ENCODE results near the gene ATP13A3. TPM values are rescaled to one million over a fixed set of nuclear protein-coding genes. Genes with fewer than 3 reads are reported as not detected.

ATP13A3 gene
- total and polyA plus RNA-seq, 2 donors (not counting 1 experiment from before 2014, with no cell fraction given), result 222 to 285 TPM

- peaks cover 11% of the 10 kb centered on the region for H3K36me3 ChIP-seq (ENCODE audit: control insufficient read depth, insufficient read depth, low read length)
- no peak overlapping the region for H2AFZ ChIP-seq (ENCODE audit: low read length)
- no peaks in the 10 kb centered on the region for H3K9me3 ChIP-seq (ENCODE audit: control insufficient read depth, insufficient read depth, low read depth, low read length)
- H3K4me3 ChIP-seq (replicated peaks in 1 of 4; ENCODE audit: control extremely low read depth in 1 of 4, insufficient read depth in 1 of 4, low read depth in 3 of 4, low read length in 4 of 4), result no peak overlapping the region
- no peaks in the 10 kb centered on the region for H4K20me1 ChIP-seq (ENCODE audit: control insufficient read depth, extremely low read depth, insufficient read depth, low read length)
- no peak overlapping the region for H3K4me2 ChIP-seq (ENCODE audit: extremely low read depth, insufficient read depth, low read length)
- DNase-seq (ENCODE audit: low read depth in 2 of 2), result no peak
- H3K4me1 ChIP-seq (ENCODE audit: control insufficient read depth, extremely low read depth, insufficient read depth, low read length), result peaks cover 3% of the 10 kb centered on the region
- TF ChIP-seq CTCF (conservative IDR thresholded peaks at IDR 0.05 in 1 of 2, IDR thresholded peaks at IDR 0.05 in 1 of 2; ENCODE audit: low read depth in 1 of 2, low read length in 2 of 2), result no peak
- TF ChIP-seq EZH2 (IDR thresholded peaks at IDR 0.05; ENCODE audit: low read length, missing control alignments), result no peak
- H3K79me2 ChIP-seq (ENCODE audit: control insufficient read depth, insufficient read depth, low read length), result no peaks in the 10 kb centered on the region
- no peak overlapping the region for H3K27ac ChIP-seq (ENCODE audit: insufficient read depth, low read length)
- H3K9ac ChIP-seq (ENCODE audit: insufficient read depth, low read length), result no peak overlapping the region
- no peaks in the 10 kb centered on the region for H3K27me3 ChIP-seq (ENCODE audit: control insufficient read depth, insufficient read depth, low read length)
Observed at GRCh38 chr3:194424373-194424772, 62.4 kb downstream of the ATP13A3 start.

GRCh38 chr3:194423317-194423716, 63.5 kb downstream of the ATP13A3 start:
- Histone ChIP-seq H3K9me3 (ENCODE audit: control insufficient read depth, insufficient read depth, low read depth, low read length) (no peaks in the 10 kb centered on the region), H3K9ac (ENCODE audit: insufficient read depth, low read length) (no peak overlapping the region), H2AFZ (ENCODE audit: low read length) (no peak overlapping the region), H3K4me2 (ENCODE audit: extremely low read depth, insufficient read depth, low read length) (no peak overlapping the region), H3K4me1 (ENCODE audit: control insufficient read depth, extremely low read depth, insufficient read depth, low read length) (peaks cover 3% of the 10 kb centered on the region), H3K4me3 (replicated peaks in 1 of 4; ENCODE audit: control extremely low read depth in 1 of 4, insufficient read depth in 1 of 4, low read depth in 3 of 4, low read length in 4 of 4) (no peak overlapping the region), H3K27ac (ENCODE audit: insufficient read depth, low read length) (no peak overlapping the region), H4K20me1 (ENCODE audit: control insufficient read depth, extremely low read depth, insufficient read depth, low read length) (no peaks in the 10 kb centered on the region), H3K36me3 (ENCODE audit: control insufficient read depth, insufficient read depth, low read length) (peaks cover 14% of the 10 kb centered on the region), H3K27me3 (ENCODE audit: control insufficient read depth, insufficient read depth, low read length) (no peaks in the 10 kb centered on the region), H3K79me2 (ENCODE audit: control insufficient read depth, insufficient read depth, low read length) (peaks cover 2% of the 10 kb centered on the region)
- DNase-seq (ENCODE audit: low read depth in 2 of 2), result no peak
- TF ChIP-seq EZH2 (IDR thresholded peaks at IDR 0.05; ENCODE audit: low read length, missing control alignments), result no peak
- TF ChIP-seq CTCF (conservative IDR thresholded peaks at IDR 0.05 in 1 of 2, IDR thresholded peaks at IDR 0.05 in 1 of 2; ENCODE audit: low read depth in 1 of 2, low read length in 2 of 2), result no peak

GRCh38 chr3:194422188-194422587, 64.6 kb downstream of the ATP13A3 start:
- H4K20me1 ChIP-seq (ENCODE audit: control insufficient read depth, extremely low read depth, insufficient read depth, low read length), result no peaks in the 10 kb centered on the region
- H2AFZ ChIP-seq (ENCODE audit: low read length), result no peak overlapping the region
- H3K4me1 ChIP-seq (ENCODE audit: control insufficient read depth, extremely low read depth, insufficient read depth, low read length), result peaks cover 3% of the 10 kb centered on the region
- no peak overlapping the region for H3K27ac ChIP-seq (ENCODE audit: insufficient read depth, low read length)
- H3K36me3 ChIP-seq (ENCODE audit: control insufficient read depth, insufficient read depth, low read length), result peaks cover 14% of the 10 kb centered on the region
- H3K79me2 ChIP-seq (ENCODE audit: control insufficient read depth, insufficient read depth, low read length), result peaks cover 2% of the 10 kb centered on the region
- H3K27me3 ChIP-seq (ENCODE audit: control insufficient read depth, insufficient read depth, low read length), result no peaks in the 10 kb centered on the region
- no peak overlapping the region for H3K4me3 ChIP-seq (replicated peaks in 1 of 4; ENCODE audit: control extremely low read depth in 1 of 4, insufficient read depth in 1 of 4, low read depth in 3 of 4, low read length in 4 of 4)
- DNase-seq (ENCODE audit: low read depth in 2 of 2), result peak; percentile 45 to 68
- H3K9ac ChIP-seq (ENCODE audit: insufficient read depth, low read length), result no peak overlapping the region
- no peaks in the 10 kb centered on the region for H3K9me3 ChIP-seq (ENCODE audit: control insufficient read depth, insufficient read depth, low read depth, low read length)
- TF ChIP-seq EZH2 (IDR thresholded peaks at IDR 0.05; ENCODE audit: low read length, missing control alignments) (no peak), CTCF (conservative IDR thresholded peaks at IDR 0.05 in 1 of 2, IDR thresholded peaks at IDR 0.05 in 1 of 2; ENCODE audit: low read depth in 1 of 2, low read length in 2 of 2) (no peak)
- H3K4me2 ChIP-seq (ENCODE audit: extremely low read depth, insufficient read depth, low read length), result no peak overlapping the region
